BJ (cell line): ENCODE data around the gene SFTA2. TPM values are rescaled to one million over a fixed set of nuclear protein-coding genes. Genes with fewer than 3 reads are reported as not detected.

ENCODE experiments used
- CTCF ChIA-PET: fragments of 350-600 bp; formaldehyde crosslinking; extraction: SDS; loops from one replicate; lab custom pipeline; 2021; ENCODE audit warnings: antibody characterized with exemption, inconsistent platforms; lab: Yijun Ruan, JAX
- POLR2A ChIA-PET: fragments of 300-600 bp; sonication (Branson Sonifier 250); formaldehyde crosslinking; extraction: SDS; loops from one replicate; lab custom pipeline; 2021; ENCODE audit warnings: antibody characterized with exemption; lab: Charles Lee
- DNase-seq: peaks from one replicate; pipeline ENCODE4 v3.0.0-alpha.2; 2011; ENCODE audit warnings: low read depth
- H3K27me3 ChIP-seq: 2 replicates; pipeline ENCODE4 v1.6.0; 2011; ENCODE audit warnings: low read length; ENCODE audit not compliant: control insufficient read depth, insufficient read depth
- H3K36me3 ChIP-seq: 2 replicates; pipeline ENCODE4 v1.5.1; 2011; ENCODE audit warnings: low read length; ENCODE audit not compliant: control insufficient read depth, insufficient read depth
- H3K4me3 ChIP-seq: 2 replicates; pipeline ENCODE4 v1.5.1; 2011; ENCODE audit warnings: low read depth, mild to moderate bottlenecking, control low read depth, low read length
- CTCF ChIP-seq: IDR thresholded peaks from 2 replicates; pipeline ENCODE4 v1.5.1; 2011; ENCODE audit warnings: low read depth, mild to moderate bottlenecking, control low read depth, inconsistent platforms, low read length, moderate library complexity; ENCODE audit not compliant: insufficient read depth
- polyA plus RNA-seq: library from polyadenylated mRNA; depleted of rRNA; stranded (reverse); fragments of >200 nt; gene quantifications from 2 replicates; pipeline ENCODE4 v1.2.3, GENCODE V29; 2011

SFTA2 gene
- polyA plus RNA-seq, 1 experiment = not detected

- no peak for TF ChIP-seq CTCF
- Histone ChIP-seq H3K4me3 (peak overlapping the region; percentile 60), H3K27me3 (no peaks in the 10 kb centered on the region), H3K36me3 (no peaks in the 10 kb centered on the region; the same call in 1 of the 2 replicates)
- ChIA-PET POLR2A (interaction anchor here (0.6 to 0.7 kb wide), 2 partner anchors 36 to 656 kb away, joined by 5 to 6 read pairs; no protein-coding TSS in a partner anchor), CTCF (interaction anchor here (0.8 to 12.0 kb wide), 10 partner anchors 14 to 195 kb away, joined by 3 to 274 read pairs (median 3); partner anchors contain the start of genes GTF2H4 and VARS2)
- no peak for DNase-seq
These were observed 47.2 kb downstream of the SFTA2 start for GRCh38 chr6:30884521-30885480.

- peak within 1 kb of the TSS; percentile 60 for H3K4me3 ChIP-seq
- no peak for DNase-seq
- ChIA-PET CTCF (interaction anchor here (1.1 to 12.0 kb wide), 7 partner anchors 16 to 196 kb away, joined by 3 to 274 read pairs (median 6); partner anchors contain the start of gene VARS2), POLR2A (interaction anchor here (0.7 kb wide), 1 partner anchor 657 kb away, joined by 6 read pairs; no protein-coding TSS in a partner anchor)
- no peak for TF ChIP-seq CTCF
- H3K36me3 ChIP-seq = no peaks in the 10 kb centered on the region; the same call in 1 of the 2 replicates
- H3K27me3 ChIP-seq = no peaks in the 10 kb centered on the region
These were observed 48.1 kb downstream of the SFTA2 start, which contains the start of gene DDR1 for GRCh38 chr6:30883685-30884520. Gene DDR1 (plus strand): TSS chr6:30884519. CDS start chr6:30888730, 4,211 bp downstream.

GRCh38 chr6:30882759-30883684 lies 48.9 kb downstream of the SFTA2 start:
- no peak for TF ChIP-seq CTCF
- DNase-seq = no peak
- no peaks in the 10 kb centered on the region for H3K36me3 ChIP-seq
- ChIA-PET POLR2A (interaction anchor here (0.6 to 1.6 kb wide), 5 partner anchors 25 to 267 kb away, joined by 3 to 13 read pairs (median 5); partner anchors contain the start of gene GTF2H4), CTCF (interaction anchor here (0.6 to 12.0 kb wide), 9 partner anchors 31 to 204 kb away, joined by 3 to 274 read pairs (median 4); partner anchors contain the start of gene VARS2)
- H3K27me3 ChIP-seq = no peaks in the 10 kb centered on the region
- no peak overlapping the region for H3K4me3 ChIP-seq

- H3K27me3 ChIP-seq = no peaks in the 10 kb centered on the region
- ChIA-PET CTCF (interaction anchor here (0.8 to 12.0 kb wide), 9 partner anchors 25 to 205 kb away, joined by 3 to 274 read pairs (median 5); partner anchors contain the start of gene VARS2), POLR2A (interaction anchor here (0.6 to 1.6 kb wide), 5 partner anchors 25 to 266 kb away, joined by 3 to 13 read pairs (median 5); partner anchors contain the start of gene GTF2H4)
- no peak for TF ChIP-seq CTCF
- no peaks in the 10 kb centered on the region for H3K36me3 ChIP-seq
- no peak for DNase-seq
- no peak overlapping the region for H3K4me3 ChIP-seq
These were observed 49.7 kb downstream of the SFTA2 start for GRCh38 chr6:30882204-30882758.
